Measurements from ENCODE around the gene TRIM2.

The TRIM2 gene

GRCh38 chr4:153295131-153295755, 91.0 kb downstream of the TRIM2 start:
- peak; percentile 39 for TF ChIP-seq CTCF (IDR thresholded peaks at IDR 0.05; ENCODE audit: insufficient read depth, low read depth, low read length, missing control alignments)
- DNase-seq (ENCODE audit: low read depth), result peak; percentile 49
- H3K4me3 ChIP-seq (ENCODE audit: low read length), result no peak overlapping the region

GRCh38 chr4:153296040-153296823, 92.0 kb downstream of the TRIM2 start:
- peak overlapping the region; percentile 15 for H3K4me3 ChIP-seq (ENCODE audit: low read length)
- no peak for TF ChIP-seq CTCF (IDR thresholded peaks at IDR 0.05; ENCODE audit: insufficient read depth, low read depth, low read length, missing control alignments)
- peak; percentile 43 for DNase-seq (ENCODE audit: low read depth)

GRCh38 chr4:153297116-153297515, 92.9 kb downstream of the TRIM2 start:
- no peak for TF ChIP-seq CTCF (IDR thresholded peaks at IDR 0.05; ENCODE audit: insufficient read depth, low read depth, low read length, missing control alignments)
- no peak overlapping the region for H3K4me3 ChIP-seq (ENCODE audit: low read length)
- peak; percentile 34 for DNase-seq (ENCODE audit: low read depth)

GRCh38 chr4:153310793-153311192, 106.5 kb downstream of the TRIM2 start:
- no peak overlapping the region for H3K4me3 ChIP-seq (ENCODE audit: low read length)
- no peak for TF ChIP-seq CTCF (IDR thresholded peaks at IDR 0.05; ENCODE audit: insufficient read depth, low read depth, low read length, missing control alignments)
- no peak for DNase-seq (ENCODE audit: low read depth)

GRCh38 chr4:153314915-153315314, 110.7 kb downstream of the TRIM2 start:
- no peak for TF ChIP-seq CTCF (IDR thresholded peaks at IDR 0.05; ENCODE audit: insufficient read depth, low read depth, low read length, missing control alignments)
- no peak overlapping the region for H3K4me3 ChIP-seq (ENCODE audit: low read length)
- DNase-seq (ENCODE audit: low read depth), result no peak

- TF ChIP-seq CTCF (IDR thresholded peaks at IDR 0.05; ENCODE audit: insufficient read depth, low read depth, low read length, missing control alignments), result peak; percentile 81
- peak; percentile 61 for DNase-seq (ENCODE audit: low read depth)
- no peak overlapping the region for H3K4me3 ChIP-seq (ENCODE audit: low read length)
Measured at GRCh38 chr4:153318696-153319320, 114.6 kb downstream of the TRIM2 start.
